GM19455 (cell line): ENCODE data around the gene ADAM12.
"Not testable (repeated sequence)": the region's sequence is repeated elsewhere in the genome, so short reads cannot be mapped to it uniquely, and the experiment has no call there.

Source experiments
- ATAC-seq: cut with Tn5 transposase; IDR thresholded peaks from one replicate; pipeline ENCODE4 v1.9.1; 2021; ENCODE audit not compliant: unreplicated experiment

ADAM12 gene

GRCh38 chr10:126402721-126403695 lies 14.7 kb upstream of the ADAM12 start:
- ATAC-seq: no peak

DNA sequence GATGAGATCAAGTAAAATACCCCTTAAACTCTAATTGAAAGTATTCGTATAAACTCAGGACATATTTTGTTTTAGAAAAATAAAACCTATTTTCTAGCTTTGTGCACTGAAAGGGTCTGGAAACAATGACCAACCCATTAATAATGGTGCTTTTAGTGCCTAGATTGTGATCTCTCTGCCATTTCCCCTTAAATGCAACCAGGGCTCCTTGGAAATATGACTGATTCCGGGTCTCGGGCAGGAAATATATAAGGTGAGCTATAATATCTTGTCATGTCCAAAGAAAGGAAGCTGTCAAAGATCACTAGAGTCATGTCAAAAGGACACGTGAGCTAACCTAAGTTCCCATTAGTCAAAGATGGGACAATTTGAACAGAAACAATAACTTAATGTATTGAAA lies 12.4 kb upstream of the ADAM12 start:
- ATAC-seq: no peak

GRCh38 chr10:126398924-126399323 lies 10.6 kb upstream of the ADAM12 start:
- ATAC-seq: no peak

GRCh38 chr10:126398383-126398743 lies 10.1 kb upstream of the ADAM12 start:
- ATAC-seq: no peak

DNA sequence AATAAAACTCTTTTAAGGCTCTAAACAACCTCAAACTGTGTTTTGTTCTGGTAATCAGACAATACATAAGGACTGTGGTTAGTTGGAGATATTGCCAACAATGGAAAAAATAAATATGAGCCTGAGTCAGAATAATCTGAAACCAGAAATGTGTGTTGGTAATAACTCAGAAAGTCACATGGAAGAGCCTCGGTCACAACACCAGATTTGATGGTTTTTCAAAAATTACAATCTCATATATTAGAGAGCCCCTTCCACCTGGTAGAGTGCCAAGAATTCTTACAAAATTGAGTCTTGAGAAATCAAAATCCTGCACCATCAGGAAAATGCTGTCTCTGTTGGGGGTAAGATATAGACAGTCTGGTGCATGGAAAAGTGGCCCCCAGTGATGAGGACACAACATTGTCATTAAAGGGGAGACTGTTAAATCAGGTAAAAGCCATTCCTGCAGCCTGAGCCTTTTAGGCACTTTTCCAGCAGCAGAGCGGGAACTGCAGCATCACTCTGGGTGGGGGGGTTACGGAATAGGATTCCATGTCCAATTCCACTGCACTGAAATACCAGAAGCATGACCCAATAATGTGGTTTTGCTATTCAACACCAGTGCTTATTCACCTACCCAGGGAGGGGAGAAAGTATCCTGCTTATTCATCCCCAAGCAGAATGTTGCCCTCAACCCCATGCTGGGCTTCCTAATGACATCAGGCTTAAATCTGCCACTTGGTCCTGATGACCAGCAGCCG lies 9.5 kb upstream of the ADAM12 start:
- no peak for ATAC-seq

DNA sequence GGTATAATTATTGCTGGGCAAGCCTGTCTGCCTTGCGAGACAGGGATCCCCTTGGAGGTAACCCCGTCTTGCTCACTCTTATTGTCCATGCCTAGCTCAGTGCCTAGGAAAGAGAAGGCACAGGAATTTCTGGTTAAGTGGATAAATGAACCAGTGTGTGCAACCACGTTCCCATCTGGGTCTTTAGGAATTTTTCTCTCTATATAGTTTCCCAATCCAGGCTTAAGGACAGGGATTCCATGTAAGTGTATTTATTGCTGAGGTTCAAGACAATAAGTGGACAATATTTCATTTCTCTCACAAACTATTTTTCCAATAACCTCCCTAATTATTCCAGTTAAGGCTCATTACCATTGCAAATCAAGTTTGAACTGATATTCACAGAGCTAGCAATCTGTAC lies 8.9 kb upstream of the ADAM12 start:
- no peak for ATAC-seq

- no peak for ATAC-seq
Measured at GRCh38 chr10:126394948-126395347, 6.7 kb upstream of the ADAM12 start.

DNA sequence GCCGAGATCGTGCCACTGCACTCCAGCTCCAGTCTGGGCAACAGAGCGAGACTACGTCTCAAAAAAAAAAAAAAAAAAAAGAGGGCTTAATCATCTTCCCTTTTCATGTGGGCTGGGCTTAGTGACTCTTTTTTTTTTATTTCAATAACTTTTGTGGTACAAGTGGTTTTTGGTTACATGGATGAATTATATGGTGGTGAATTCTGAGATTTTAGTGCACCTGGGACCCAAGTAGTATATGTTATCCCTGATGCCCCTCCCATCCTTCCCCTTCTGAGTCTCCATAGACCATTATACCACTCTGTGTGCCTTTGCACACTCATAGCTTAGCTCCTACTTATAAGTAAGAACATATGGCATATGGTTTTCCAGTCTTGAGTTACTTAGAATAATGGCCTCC lies 4.8 kb upstream of the ADAM12 start:
- ATAC-seq: no peak

GRCh38 chr10:126392469-126392868 lies 4.2 kb upstream of the ADAM12 start:
- no peak for ATAC-seq

GRCh38 chr10:126392068-126392467 lies 3.8 kb upstream of the ADAM12 start:
- ATAC-seq: no peak

- no peak for ATAC-seq
Measured at GRCh38 chr10:126391192-126391885, 3.1 kb upstream of the ADAM12 start.

DNA sequence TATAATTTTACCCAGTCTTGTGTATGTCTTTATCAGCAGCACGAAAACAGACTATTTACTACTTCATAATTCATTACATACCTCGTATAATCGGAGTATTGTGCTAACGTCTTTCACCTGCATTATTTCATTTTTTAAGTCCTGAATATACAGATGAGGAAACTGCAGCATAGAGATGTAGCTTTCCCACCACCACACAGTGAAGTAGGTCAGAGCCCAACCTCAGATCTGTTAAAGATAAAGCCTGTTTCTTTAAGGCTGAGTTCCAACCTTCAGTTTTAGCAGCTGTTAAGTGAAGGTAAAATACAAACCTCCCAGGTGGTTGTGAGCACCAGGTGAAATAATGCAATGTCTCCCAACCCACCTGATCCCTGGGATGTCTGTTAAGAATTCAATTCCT lies 2.0 kb upstream of the ADAM12 start:
- ATAC-seq: no peak

DNA sequence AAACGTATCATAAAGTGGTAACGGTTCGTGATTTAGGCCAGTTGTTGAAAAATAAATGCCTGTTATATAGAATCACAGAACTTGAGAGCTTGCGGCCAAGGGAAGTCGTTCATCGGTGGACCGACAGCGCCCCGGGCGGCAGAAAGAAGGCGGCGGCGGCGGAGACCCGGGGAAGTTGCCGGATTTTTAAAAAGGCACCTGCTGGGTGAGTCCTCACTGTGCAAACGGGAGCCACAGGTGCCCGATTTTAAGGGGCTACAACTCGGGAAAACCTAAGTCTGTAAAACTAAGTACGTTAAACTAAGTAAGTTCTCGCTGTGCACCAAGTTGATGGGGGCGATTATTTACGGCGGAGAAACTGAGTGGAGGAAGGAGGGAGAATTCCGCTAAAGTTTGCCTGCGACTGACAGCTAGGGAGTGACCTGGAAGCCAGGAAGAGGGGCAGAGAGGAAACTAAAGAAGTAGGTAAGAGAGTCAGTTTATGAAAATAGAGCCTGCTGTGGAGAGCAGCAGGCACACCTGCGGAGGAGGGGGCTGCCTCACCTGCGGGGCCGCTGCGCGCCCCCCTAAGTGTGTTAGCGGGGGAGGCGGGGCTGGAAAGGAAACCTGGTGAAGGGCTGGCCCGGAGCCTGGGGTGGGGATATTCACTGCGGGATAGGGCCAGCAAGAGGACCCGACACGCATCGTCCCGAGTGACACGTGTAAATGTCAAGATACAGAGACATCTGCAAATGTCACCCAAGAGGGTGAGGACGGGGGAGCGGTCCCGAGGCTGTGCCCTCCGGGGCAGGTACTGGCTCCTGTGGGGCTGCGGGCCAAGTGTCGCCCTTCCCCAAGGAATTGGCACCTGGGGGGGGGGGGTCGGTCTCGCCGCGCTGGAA lies 996 bp downstream of the ADAM12 start:
- ATAC-seq: no peak

DNA sequence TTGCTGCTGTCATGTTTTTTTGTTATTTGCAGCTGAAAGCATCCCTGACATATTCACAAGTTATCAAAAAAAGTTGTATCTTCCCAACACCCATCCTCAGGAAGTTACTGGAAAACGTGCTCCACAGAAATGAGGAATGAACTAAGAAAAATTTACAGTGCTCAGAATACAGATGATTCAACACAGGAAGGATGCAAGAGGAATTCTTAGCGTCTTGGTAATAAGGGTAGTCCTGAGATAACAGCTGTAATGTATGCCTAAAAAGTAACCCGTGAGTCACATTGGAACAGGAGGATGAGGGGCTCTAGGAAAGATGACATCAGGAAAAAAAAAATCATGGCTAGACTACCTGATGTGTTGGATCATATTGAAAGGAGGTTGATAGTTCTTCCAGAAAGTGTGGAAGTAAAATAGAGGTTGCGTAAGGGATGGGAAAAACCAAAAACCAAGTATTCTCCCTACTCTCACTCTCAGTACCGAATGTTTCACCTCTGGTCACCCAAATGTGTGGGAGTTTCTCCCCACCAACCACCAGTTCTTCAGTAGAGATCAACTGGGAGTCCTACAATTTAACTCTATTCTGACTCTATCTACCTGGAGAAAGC lies 3.9 kb downstream of the ADAM12 start:
- no peak for ATAC-seq

DNA sequence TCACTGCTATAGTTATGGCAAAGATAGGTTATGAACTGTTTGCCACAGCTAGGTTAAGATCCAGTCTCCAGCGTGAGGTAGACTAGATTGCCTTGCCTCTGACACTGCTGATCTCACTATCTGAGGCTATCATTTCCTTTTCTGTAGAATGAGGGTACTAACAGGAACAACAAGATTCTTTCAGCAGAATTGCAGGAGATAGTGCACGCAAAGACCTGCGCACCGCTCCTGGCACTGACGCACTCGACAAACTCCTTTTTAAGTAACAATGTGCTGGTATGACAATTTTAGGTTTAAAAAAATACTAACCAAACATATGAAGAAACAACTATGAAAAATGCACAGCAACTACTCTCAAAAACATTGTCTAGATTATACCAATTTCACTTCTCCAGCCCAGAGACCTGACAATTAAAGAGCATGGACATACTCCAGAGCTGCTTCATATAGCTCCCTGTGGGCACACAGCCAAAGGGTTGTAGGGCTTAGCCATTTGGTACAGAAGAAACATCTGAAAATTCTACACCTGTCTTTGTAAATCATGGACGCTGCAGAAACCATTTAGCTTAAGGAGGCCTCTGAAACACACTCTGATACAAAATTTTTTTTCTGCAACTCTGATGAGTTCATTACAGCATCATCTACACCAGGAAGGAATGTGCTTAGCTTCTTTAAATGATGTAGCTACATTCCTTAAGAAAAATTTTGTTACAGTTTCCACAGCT lies 7.8 kb downstream of the ADAM12 start:
- no peak for ATAC-seq

DNA sequence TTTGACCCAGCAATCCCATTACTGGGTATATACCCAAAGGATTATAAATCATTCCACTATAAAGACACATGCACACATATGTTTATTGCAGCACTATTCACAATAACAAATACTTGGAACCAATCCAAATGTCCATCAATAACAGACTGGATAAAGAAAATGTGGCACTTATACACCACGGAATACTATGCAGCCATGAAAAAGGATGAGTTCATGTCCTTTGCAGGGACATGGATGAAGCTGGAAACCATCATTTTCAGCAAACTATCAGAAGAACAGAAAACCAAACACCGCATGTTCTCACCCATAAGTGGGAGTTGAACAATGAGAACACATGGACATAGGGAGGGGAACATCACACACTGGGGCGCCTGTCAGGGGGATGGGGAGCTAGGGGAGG lies 9.1 kb downstream of the ADAM12 start:
- not testable (repeated sequence) for ATAC-seq

- no peak for ATAC-seq
Measured at GRCh38 chr10:126376956-126377355, 11.3 kb downstream of the ADAM12 start.

DNA sequence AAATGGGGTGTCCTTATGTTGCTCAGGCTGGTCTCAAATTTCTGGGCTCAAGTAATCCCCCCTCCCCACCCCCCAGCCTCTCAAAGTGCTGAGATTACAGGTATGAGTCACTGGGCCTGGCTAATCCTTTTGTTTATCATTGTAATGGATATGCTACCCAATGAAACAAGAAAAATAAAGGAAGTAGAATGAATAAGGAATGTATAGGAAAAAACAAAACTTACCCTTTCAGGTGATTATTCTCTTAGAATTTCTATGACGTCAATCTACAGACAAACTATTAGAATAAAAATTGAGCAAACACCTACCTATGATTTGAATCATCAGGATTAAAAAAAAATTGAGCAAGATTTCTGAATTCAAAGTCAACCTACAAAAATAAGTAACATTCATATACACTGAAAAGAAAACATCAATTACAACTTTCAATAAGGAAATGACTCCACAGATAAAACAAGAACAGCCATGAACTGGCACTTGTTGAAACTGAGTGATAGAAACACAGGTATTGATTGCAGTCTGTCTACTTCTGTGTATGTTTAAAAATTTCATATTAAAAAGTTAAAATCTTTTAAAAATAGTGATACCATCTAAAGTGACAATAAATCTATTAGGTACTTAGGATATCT lies 12.2 kb downstream of the ADAM12 start:
- no peak for ATAC-seq

DNA sequence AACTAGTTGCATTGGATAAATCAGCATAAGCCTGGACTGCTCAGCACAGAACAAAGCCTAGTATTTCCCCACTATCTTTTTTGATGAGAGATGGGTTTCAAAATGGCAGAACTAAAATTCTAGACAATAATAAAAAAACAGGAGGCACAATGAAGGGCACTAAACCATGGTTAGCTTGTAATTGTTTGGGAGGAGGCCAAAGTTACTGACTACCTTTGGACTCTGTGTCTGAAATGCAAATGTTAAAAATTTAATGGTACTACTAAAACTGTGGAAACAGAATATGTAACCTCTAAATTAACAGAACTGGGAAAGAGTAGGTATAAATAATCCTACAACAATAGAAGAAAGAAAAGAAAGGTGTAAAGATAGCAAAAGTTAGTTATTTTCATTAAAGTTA lies 13.0 kb downstream of the ADAM12 start:
- no peak for ATAC-seq
